ENCODE results near the gene ICOS. TPM values are rescaled to one million over a fixed set of nuclear protein-coding genes. Genes with fewer than 3 reads are reported as not detected.
A peak's percentile ranks its signal among the peaks of the same experiment; 100 is the strongest.

The ICOS gene
- total RNA-seq, 1 experiment from 2014 or later = not detected

- TF ChIP-seq, protein P1, sequence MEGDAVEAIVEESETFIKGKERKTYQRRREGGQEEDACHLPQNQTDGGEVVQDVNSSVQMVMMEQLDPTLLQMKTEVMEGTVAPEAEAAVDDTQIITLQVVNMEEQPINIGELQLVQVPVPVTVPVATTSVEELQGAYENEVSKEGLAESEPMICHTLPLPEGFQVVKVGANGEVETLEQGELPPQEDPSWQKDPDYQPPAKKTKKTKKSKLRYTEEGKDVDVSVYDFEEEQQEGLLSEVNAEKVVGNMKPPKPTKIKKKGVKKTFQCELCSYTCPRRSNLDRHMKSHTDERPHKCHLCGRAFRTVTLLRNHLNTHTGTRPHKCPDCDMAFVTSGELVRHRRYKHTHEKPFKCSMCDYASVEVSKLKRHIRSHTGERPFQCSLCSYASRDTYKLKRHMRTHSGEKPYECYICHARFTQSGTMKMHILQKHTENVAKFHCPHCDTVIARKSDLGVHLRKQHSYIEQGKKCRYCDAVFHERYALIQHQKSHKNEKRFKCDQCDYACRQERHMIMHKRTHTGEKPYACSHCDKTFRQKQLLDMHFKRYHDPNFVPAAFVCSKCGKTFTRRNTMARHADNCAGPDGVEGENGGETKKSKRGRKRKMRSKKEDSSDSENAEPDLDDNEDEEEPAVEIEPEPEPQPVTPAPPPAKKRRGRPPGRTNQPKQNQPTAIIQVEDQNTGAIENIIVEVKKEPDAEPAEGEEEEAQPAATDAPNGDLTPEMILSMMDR (IDR thresholded peaks at IDR 0.05; ENCODE audit: insufficient read depth in 1 of 2, low read depth in 1 of 2, low read length in 1 of 2, severe bottlenecking in 1 of 2, unreplicated experiment in 1 of 2) = no peak
- H3K27me3 ChIP-seq (replicated peaks; ENCODE audit: control insufficient read depth, insufficient read depth, low read length) = no peaks in the 10 kb centered on the region
- BruUV-seq (replicated peaks) = no TSS peak
- peaks cover 19% of the 10 kb centered on the region for H3K4me1 ChIP-seq
- H3K4me3 ChIP-seq (ENCODE audit: low read depth, low read length) = no peak overlapping the region
- peaks cover 11% of the 10 kb centered on the region for H3K4me1 Mint-ChIP-seq (ENCODE audit: low read depth, unreplicated experiment)
- H3K27me3 Mint-ChIP-seq (ENCODE audit: insufficient read depth, unreplicated experiment) = no peaks in the 10 kb centered on the region
- intact Hi-C loops (cut with micrococcal nuclease; ENCODE audit: unreplicated experiment) = no loop called here
- H3K9me3 ChIP-seq = no peaks in the 10 kb centered on the region
- no peaks in the 10 kb centered on the region for H3K36me3 Mint-ChIP-seq (ENCODE audit: insufficient read depth, unreplicated experiment)
- ChIA-PET CTCF (no interaction called here), POLR2A (no interaction called here)
- no peak for DNase-seq
- H3K36me3 ChIP-seq (ENCODE audit: control insufficient read depth, insufficient read depth, low read length) = no peaks in the 10 kb centered on the region
- H3K4me3 Mint-ChIP-seq (ENCODE audit: unreplicated experiment) = no peak overlapping the region
- no peaks in the 10 kb centered on the region for H3K9me3 Mint-ChIP-seq (ENCODE audit: unreplicated experiment)
- no peak overlapping the region for H3K27ac Mint-ChIP-seq (ENCODE audit: unreplicated experiment)
Observed at GRCh38 chr2:203993011-203993410, 56.4 kb downstream of the ICOS start.

GRCh38 chr2:203993560-203993959 is 57.0 kb downstream of the ICOS start:
- BruUV-seq (replicated peaks) = no TSS peak
- POLR2A ChIA-PET = no interaction called here
- intact Hi-C loops (cut with micrococcal nuclease; ENCODE audit: unreplicated experiment) = no loop called here

GRCh38 chr2:203994735-203995134 is 58.2 kb downstream of the ICOS start:
- no peaks in the 10 kb centered on the region for H3K9me3 Mint-ChIP-seq (ENCODE audit: unreplicated experiment)
- peak overlapping the region; percentile 20 for H3K27ac Mint-ChIP-seq (ENCODE audit: unreplicated experiment)
- H3K4me1 ChIP-seq = peaks cover 19% of the 10 kb centered on the region

More at GRCh38 chr2:203993560-203993959, 57.0 kb downstream of the ICOS start:
- Mint-ChIP-seq H3K4me1 (ENCODE audit: low read depth, unreplicated experiment) (peaks cover 11% of the 10 kb centered on the region), H3K27me3 (ENCODE audit: insufficient read depth, unreplicated experiment) (no peaks in the 10 kb centered on the region), H3K27ac (ENCODE audit: unreplicated experiment) (no peak overlapping the region), H3K36me3 (ENCODE audit: insufficient read depth, unreplicated experiment) (no peaks in the 10 kb centered on the region), H3K4me3 (ENCODE audit: unreplicated experiment) (no peak overlapping the region), H3K9me3 (ENCODE audit: unreplicated experiment) (no peaks in the 10 kb centered on the region)
- no peaks in the 10 kb centered on the region for H3K9me3 ChIP-seq
- TF ChIP-seq, protein P1 (IDR thresholded peaks at IDR 0.05; ENCODE audit: insufficient read depth in 1 of 2, low read depth in 1 of 2, low read length in 1 of 2, severe bottlenecking in 1 of 2, unreplicated experiment in 1 of 2) = no peak
- no peaks in the 10 kb centered on the region; the same call in 1 of the 2 replicates for H3K27me3 ChIP-seq (replicated peaks; ENCODE audit: control insufficient read depth, insufficient read depth, low read length)
- H3K4me1 ChIP-seq = peaks cover 19% of the 10 kb centered on the region
- CTCF ChIA-PET = no interaction called here
- H3K4me3 ChIP-seq (ENCODE audit: low read depth, low read length) = no peak overlapping the region
- no peak for DNase-seq
- H3K36me3 ChIP-seq (ENCODE audit: control insufficient read depth, insufficient read depth, low read length) = no peaks in the 10 kb centered on the region

More at GRCh38 chr2:203994735-203995134, 58.2 kb downstream of the ICOS start:
- Histone ChIP-seq H3K27me3 (replicated peaks; ENCODE audit: control insufficient read depth, insufficient read depth, low read length) (no peaks in the 10 kb centered on the region; the same call in 1 of the 2 replicates), H3K4me3 (ENCODE audit: low read depth, low read length) (no peak overlapping the region), H3K9me3 (no peaks in the 10 kb centered on the region), H3K36me3 (ENCODE audit: control insufficient read depth, insufficient read depth, low read length) (no peaks in the 10 kb centered on the region)
- no peaks in the 10 kb centered on the region for H3K36me3 Mint-ChIP-seq (ENCODE audit: insufficient read depth, unreplicated experiment)
- no TSS peak for BruUV-seq (replicated peaks)
- peaks cover 11% of the 10 kb centered on the region for H3K4me1 Mint-ChIP-seq (ENCODE audit: low read depth, unreplicated experiment)
- intact Hi-C loops (cut with micrococcal nuclease; ENCODE audit: unreplicated experiment) = no loop called here
- ChIA-PET CTCF (no interaction called here), POLR2A (no interaction called here)
- no peak for DNase-seq
- peak overlapping the region; percentile 35 for H3K4me3 Mint-ChIP-seq (ENCODE audit: unreplicated experiment)
- TF ChIP-seq, protein P1 (IDR thresholded peaks at IDR 0.05; ENCODE audit: insufficient read depth in 1 of 2, low read depth in 1 of 2, low read length in 1 of 2, severe bottlenecking in 1 of 2, unreplicated experiment in 1 of 2) = no peak
- H3K27me3 Mint-ChIP-seq (ENCODE audit: insufficient read depth, unreplicated experiment) = no peaks in the 10 kb centered on the region

All from Caco-2 (cell line).